Measurements from ENCODE around the gene PPM1A.

DNA sequence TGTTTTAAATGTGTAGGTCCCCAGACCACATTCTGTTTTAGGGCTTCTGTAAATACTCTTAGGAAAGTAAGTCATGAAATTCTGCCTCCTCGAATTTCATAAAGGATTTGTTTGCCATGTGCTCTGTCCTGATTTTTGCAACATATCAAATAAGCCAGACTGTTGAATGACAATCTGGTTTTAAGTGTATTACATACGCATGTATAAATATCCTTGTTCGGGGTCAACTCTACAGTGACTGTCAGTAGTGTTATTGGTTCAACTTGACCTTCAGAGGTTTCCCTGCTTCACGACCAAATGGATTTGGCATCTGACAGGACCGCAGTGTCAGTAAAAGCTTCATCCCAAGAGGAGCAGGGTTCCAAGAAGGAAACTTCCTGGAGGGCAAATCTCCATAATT lies 52.7 kb downstream of the PPM1A start:
- TF ChIP-seq, protein P1, sequence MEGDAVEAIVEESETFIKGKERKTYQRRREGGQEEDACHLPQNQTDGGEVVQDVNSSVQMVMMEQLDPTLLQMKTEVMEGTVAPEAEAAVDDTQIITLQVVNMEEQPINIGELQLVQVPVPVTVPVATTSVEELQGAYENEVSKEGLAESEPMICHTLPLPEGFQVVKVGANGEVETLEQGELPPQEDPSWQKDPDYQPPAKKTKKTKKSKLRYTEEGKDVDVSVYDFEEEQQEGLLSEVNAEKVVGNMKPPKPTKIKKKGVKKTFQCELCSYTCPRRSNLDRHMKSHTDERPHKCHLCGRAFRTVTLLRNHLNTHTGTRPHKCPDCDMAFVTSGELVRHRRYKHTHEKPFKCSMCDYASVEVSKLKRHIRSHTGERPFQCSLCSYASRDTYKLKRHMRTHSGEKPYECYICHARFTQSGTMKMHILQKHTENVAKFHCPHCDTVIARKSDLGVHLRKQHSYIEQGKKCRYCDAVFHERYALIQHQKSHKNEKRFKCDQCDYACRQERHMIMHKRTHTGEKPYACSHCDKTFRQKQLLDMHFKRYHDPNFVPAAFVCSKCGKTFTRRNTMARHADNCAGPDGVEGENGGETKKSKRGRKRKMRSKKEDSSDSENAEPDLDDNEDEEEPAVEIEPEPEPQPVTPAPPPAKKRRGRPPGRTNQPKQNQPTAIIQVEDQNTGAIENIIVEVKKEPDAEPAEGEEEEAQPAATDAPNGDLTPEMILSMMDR (conservative IDR thresholded peaks at IDR 0.05; ENCODE audit: low read depth, low read length): no peak
- TF ChIP-seq EZH2phosphoT487 (IDR thresholded peaks at IDR 0.05; ENCODE audit: borderline replicate concordance, low read length): no peak
- TF ChIP-seq EZH2 (IDR thresholded peaks at IDR 0.05; ENCODE audit: low read length, unreplicated experiment): no peak

Data from PC-3 (cell line).